AG09309 (cell line): Measurements from ENCODE around the gene CHRNB2.

Experiments used
- DNase-seq: peaks from one replicate; pipeline ENCODE4 v3.0.0-alpha.2; 2010; ENCODE audit warnings: low read depth
- H3K4me3 ChIP-seq: 2 replicates; pipeline ENCODE4 v1.5.1; 2011; ENCODE audit warnings: mild to moderate bottlenecking, low read depth, low read length, moderate library complexity; ENCODE audit not compliant: control insufficient read depth
- CTCF ChIP-seq: IDR thresholded peaks from 2 replicates; pipeline ENCODE4 v1.5.1; 2011; ENCODE audit warnings: mild to moderate bottlenecking, low read depth, low read length, inconsistent platforms; ENCODE audit not compliant: insufficient read depth, control insufficient read depth; ENCODE audit errors: missing control alignments

The CHRNB2 gene

GRCh38 chr1:154623358-154623757, 55.8 kb downstream of the CHRNB2 start:
- no peak for DNase-seq
- no peak for TF ChIP-seq CTCF
- no peak overlapping the region for H3K4me3 ChIP-seq

GRCh38 chr1:154624746-154625643, 57.4 kb downstream of the CHRNB2 start:
- peak; percentile 67 for DNase-seq
- no peak overlapping the region for H3K4me3 ChIP-seq
- peak; percentile 25 for TF ChIP-seq CTCF

- no peak for DNase-seq
- H3K4me3 ChIP-seq, result peak overlapping the region; percentile 91
- TF ChIP-seq CTCF, result no peak
Measured at GRCh38 chr1:154626456-154627256, 59.1 kb downstream of the CHRNB2 start.

- no peak for TF ChIP-seq CTCF
- peak overlapping the region; percentile 91 for H3K4me3 ChIP-seq
- peak; percentile 46 for DNase-seq
Measured at GRCh38 chr1:154627257-154628120, 59.9 kb downstream of the CHRNB2 start.

GRCh38 chr1:154628121-154628405, 60.5 kb downstream of the CHRNB2 start:
- no peak for TF ChIP-seq CTCF
- H3K4me3 ChIP-seq, result peak overlapping the region; percentile 91
- DNase-seq, result no peak

GRCh38 chr1:154629061-154629674, 61.6 kb downstream of the CHRNB2 start:
- no peak overlapping the region for H3K4me3 ChIP-seq
- TF ChIP-seq CTCF, result no peak
- no peak for DNase-seq
